ENCODE results near the gene PARL. TPM values are rescaled to one million over a fixed set of nuclear protein-coding genes. Genes with fewer than 3 reads are reported as not detected.

The PARL gene
- total and polyA plus RNA-seq, 2 donors (not counting 3 experiments of a cell fraction or from before 2014, with no cell fraction given) = 38.8 to 48.1 TPM

- no peaks in the 10 kb centered on the region for H3K4me1 ChIP-seq (ENCODE audit: control insufficient read depth, extremely low read depth, insufficient read depth, low read length)
- CTCF ChIA-PET = interaction anchor here (2.0 kb wide), 1 partner anchor 14 kb away, joined by 7 read pairs; no protein-coding TSS in a partner anchor
- H3K4me3 ChIP-seq (replicated peaks in 1 of 3; ENCODE audit: insufficient read depth in 1 of 3, low read depth in 1 of 3, low read length in 3 of 3) = no peak overlapping the region
- H3K9ac ChIP-seq (replicated peaks; ENCODE audit: extremely low read depth, insufficient read depth, low read length) = no peak overlapping the region
- H4K20me1 ChIP-seq (replicated peaks; ENCODE audit: control insufficient read depth, extremely low read depth, insufficient read depth, low read length) = no peaks in the 10 kb centered on the region
- no peaks in the 10 kb centered on the region for H3K27me3 ChIP-seq (ENCODE audit: control insufficient read depth in 2 of 2, insufficient read depth in 2 of 2, low read length in 2 of 2)
- H3K36me3 ChIP-seq (ENCODE audit: control insufficient read depth in 2 of 2, extremely low read depth in 1 of 2, insufficient read depth in 2 of 2, low read length in 2 of 2) = peaks cover 32 to 50% of the 10 kb centered on the region in 2 experiments
- H3K9me1 ChIP-seq (replicated peaks; ENCODE audit: control insufficient read depth, extremely low read depth, insufficient read depth, low read length) = no peaks in the 10 kb centered on the region
- FAIRE-seq (no peak), DNase-seq (ENCODE audit: low read depth, low spot score) (no peak)
- intact Hi-C loops (cut with micrococcal nuclease) = no loop called here
- dilution Hi-C loops (cut with MboI; ENCODE audit: extremely low pct_ligation_motif_present, low sequenced_read_pairs) = no loop called here
- H3K9me3 ChIP-seq (replicated peaks; ENCODE audit: control insufficient read depth, insufficient read depth, low read length) = no peaks in the 10 kb centered on the region
- no TSS peak for BruUV-seq (replicated peaks)
- no peak for TF ChIP-seq CTCF (IDR thresholded peaks at IDR 0.05; ENCODE audit: extremely low read depth in 1 of 2, insufficient read depth in 1 of 2, low read depth in 1 of 2, low read length in 2 of 2)
- no peak for TF ChIP-seq FOS (IDR thresholded peaks at IDR 0.05; ENCODE audit: borderline replicate concordance, insufficient read depth, low read length)
- no peak for TF ChIP-seq GATA2 (IDR thresholded peaks at IDR 0.05; ENCODE audit: insufficient read depth, insufficient read length, low read depth, low read length)
- no peak for TF ChIP-seq MYC (IDR thresholded peaks at IDR 0.05; ENCODE audit: low read depth, low read length)
- TF ChIP-seq JUN (IDR thresholded peaks at IDR 0.05; ENCODE audit: borderline replicate concordance, insufficient read depth, insufficient read length, low read depth) = no peak
- TF ChIP-seq POLR2A (IDR thresholded peaks at IDR 0.05; ENCODE audit: low read depth, low read length) = no peak
- no peak for TF ChIP-seq MAX (IDR thresholded peaks at IDR 0.05; ENCODE audit: insufficient read depth, insufficient read length)
- TF ChIP-seq POLR2AphosphoS5 (IDR thresholded peaks at IDR 0.05; ENCODE audit: insufficient read depth, low read depth, low read length) = no peak
- no peak for TF ChIP-seq EZH2 (IDR thresholded peaks at IDR 0.05; ENCODE audit: borderline replicate concordance, low read depth, low read length, severe bottlenecking)
- POLR2A ChIA-PET = interaction anchor here (0.6 kb wide), 1 partner anchor 43 kb away, joined by 3 read pairs; no protein-coding TSS in a partner anchor
- no peak overlapping the region for H3K27ac ChIP-seq (ENCODE audit: insufficient read depth, low read depth, low read length)
- no peak overlapping the region for H2AFZ ChIP-seq (ENCODE audit: low read depth, low read length)
- no peak overlapping the region for H3K4me2 ChIP-seq (ENCODE audit: insufficient read depth, low read length)
- H3K79me2 ChIP-seq (ENCODE audit: control insufficient read depth, insufficient read depth, low read length) = no peaks in the 10 kb centered on the region
Measured at GRCh38 chr3:183809270-183809669, 75.4 kb downstream of the PARL start.

Measured in endothelial cell of umbilical vein (primary cell).